T-cell (primary cell): ENCODE measurements around the gene PLCL1. TPM values are rescaled to one million over a fixed set of nuclear protein-coding genes. Genes with fewer than 3 reads are reported as not detected.
A peak's percentile ranks its signal among the peaks of the same experiment; 100 is the strongest.

Source experiments
- ATAC-seq, 4 experiments: fragments of 200-7000 bp in 3 of 4; fragments of 150-1000 bp in 1 of 4; cut with Tn5 transposase; replicated peaks in 1 of 4; 1 replicate in 3 of 4; 2 replicates in 1 of 4; pipeline ENCODE4 v1.10.0; 2021; ENCODE audit warnings: moderate library complexity in 3 of 4, mild to moderate bottlenecking in 2 of 4, moderate number of reproducible peaks in 1 of 4
- CTCF ChIA-PET, 2 donors: fragments of 300-600 bp; sonication (Branson Sonifier 250); formaldehyde crosslinking; loops; one replicate each; lab custom pipeline; 2022; ENCODE audit warnings: antibody characterized with exemption in 2 of 2; lab: Charles Lee
- POLR2A ChIA-PET, 2 donors: fragments of 300-600 bp; sonication (Branson Sonifier 250); formaldehyde crosslinking; loops; one replicate each; lab custom pipeline; 2022; ENCODE audit warnings: antibody characterized with exemption in 2 of 2; lab: Charles Lee
- DNase-seq, 35 experiments: peaks; one replicate each; pipeline versions ENCODE4 v3.0.0 to v3.0.0-alpha.2; 2013 to 2023
- H3K27ac ChIP-seq: one replicate; pipeline ENCODE4 v1.5.1; 2013; ENCODE audit warnings: low read length
- H3K27me3 ChIP-seq, 2 experiments: replicated peaks in 1 of 2; 1 replicate in 1 of 2; 2 replicates in 1 of 2; pipeline versions ENCODE4 v1.6.1 to v1.7.0; 2013; ENCODE audit warnings: low read length in 1 of 2, mixed read lengths in 1 of 2; ENCODE audit not compliant: control insufficient read depth in 2 of 2, insufficient read depth in 2 of 2; ENCODE audit errors: extremely low read depth in 1 of 2
- H3K36me3 ChIP-seq, 2 donors: 1 replicate in 1 of 2; 2 replicates in 1 of 2; pipeline versions ENCODE4 v1.6.1 to v1.7.0; 2013; ENCODE audit warnings: low read length in 1 of 2; ENCODE audit not compliant: control insufficient read depth in 2 of 2, insufficient read depth in 1 of 2; ENCODE audit errors: extremely low read depth in 1 of 2
- H3K4me1 ChIP-seq, 2 experiments: 1 replicate in 1 of 2; 2 replicates in 1 of 2; pipeline versions ENCODE4 v1.6.1 to v1.7.0; 2013; ENCODE audit warnings: low read length in 2 of 2, mixed read lengths in 1 of 2; ENCODE audit not compliant: insufficient read depth in 2 of 2, control insufficient read depth in 1 of 2; ENCODE audit errors: extremely low read depth in 1 of 2
- H3K4me3 ChIP-seq, 2 donors: 1 replicate in 1 of 2; 2 replicates in 1 of 2; pipeline versions ENCODE4 v1.5.1 to v1.7.0; 2013; ENCODE audit warnings: mild to moderate bottlenecking in 2 of 2, low read length in 1 of 2, moderate library complexity in 1 of 2; ENCODE audit not compliant: control insufficient read depth in 1 of 2; ENCODE audit errors: extremely low read depth in 1 of 2
- H3K9me3 ChIP-seq: 2 replicates; pipeline ENCODE4 v1.7.0; 2013
- H3K27ac Mint-ChIP-seq, 2 donors: one replicate each; pipeline ENCODE4 v1.8.0; 2020 to 2021; ENCODE audit warnings: mild to moderate bottlenecking in 2 of 2, mixed read lengths in 2 of 2
- H3K27me3 Mint-ChIP-seq, 2 donors: one replicate each; pipeline ENCODE4 v1.8.0; 2021 to 2022; ENCODE audit warnings: mixed read lengths in 2 of 2
- H3K36me3 Mint-ChIP-seq: one replicate; pipeline ENCODE4 v1.8.0; 2021; ENCODE audit warnings: mixed read lengths
- H3K4me1 Mint-ChIP-seq, 3 donors: one replicate each; pipeline ENCODE4 v1.8.0; 2020 to 2022; ENCODE audit warnings: mixed read lengths in 3 of 3, mild to moderate bottlenecking in 1 of 3
- H3K4me3 Mint-ChIP-seq, 3 donors: one replicate each; pipeline ENCODE4 v1.8.0; 2020 to 2022; ENCODE audit warnings: mild to moderate bottlenecking in 3 of 3, mixed read lengths in 3 of 3, moderate library complexity in 3 of 3
- H3K9me3 Mint-ChIP-seq, 3 donors: one replicate each; pipeline ENCODE4 v1.8.0; 2020 to 2022; ENCODE audit warnings: mixed read lengths in 3 of 3
- WGBS: methylation state at CpG from one replicate; pipeline ENCODE4 v1.1.5; 2013; ENCODE audit warnings: missing lambda C conversion rate; ENCODE audit not compliant: insufficient coverage; 5-methylcytosine and 5-hydroxymethylcytosine counted together
- total RNA-seq, 35 experiments: library from RNA in 6 of 35; stranded (reverse) in 6 of 35; fragments of 120-200 nt in 1 of 35; gene quantifications; one replicate each; pipeline versions ENCODE4 v1.2.1 to v1.2.4 and lab custom pipeline; 2013 to 2026

The PLCL1 gene
- total RNA-seq, 5 donors from 2014 or later (not counting 1 experiment from before 2014, with no cell fraction given): 15.3 to 24.7 (median 20.3) TPM

GRCh38 chr2:197924483-197924882, 120.1 kb downstream of the PLCL1 start:
- H3K27me3 ChIP-seq: no peaks in the 10 kb centered on the region
- no peaks in the 10 kb centered on the region for H3K4me1 ChIP-seq
- Mint-ChIP-seq H3K4me1 (peaks cover 19 to 44% (median 41%) of the 10 kb centered on the region in 3 donors), H3K4me3 (no peak overlapping the region), H3K27ac (no peak overlapping the region), H3K9me3 (peaks cover 0 to 2% (median 0%) of the 10 kb centered on the region in 3 donors), H3K36me3 (peaks cover 4% of the 10 kb centered on the region), H3K27me3 (no peaks in the 10 kb centered on the region)
- ATAC-seq (no peak), DNase-seq (no peak)
- no CpG with 5 or more reads among the region's 5 CpGs for WGBS
- no peaks in the 10 kb centered on the region for H3K9me3 ChIP-seq
- no peak overlapping the region for H3K27ac ChIP-seq
- ChIA-PET POLR2A (no interaction called here), CTCF (no interaction called here)
- no peak overlapping the region for H3K4me3 ChIP-seq
- no peaks in the 10 kb centered on the region for H3K36me3 ChIP-seq

DNA sequence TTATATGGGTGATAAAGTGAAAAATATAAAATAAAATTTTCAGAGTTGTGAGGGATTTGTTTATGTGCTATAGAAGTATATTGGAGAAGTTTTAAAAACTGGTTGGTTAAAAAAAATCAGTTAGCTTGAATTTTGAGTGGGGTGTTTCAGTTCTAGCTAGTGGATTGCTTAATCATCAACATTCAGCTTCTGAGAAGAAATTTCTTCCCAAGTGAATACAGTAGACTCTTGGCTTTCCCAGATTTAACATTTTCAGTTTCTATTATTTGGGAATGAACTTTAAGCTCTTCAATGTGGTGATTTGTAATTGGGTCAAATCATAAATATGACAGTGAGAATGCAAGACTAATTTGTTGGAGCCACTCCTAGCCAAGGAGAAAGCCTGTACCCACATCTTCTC, 120.8 kb downstream of the PLCL1 start:
- no peak for DNase-seq
- Histone ChIP-seq H3K9me3 (no peaks in the 10 kb centered on the region), H3K27ac (no peak overlapping the region), H3K27me3 (no peaks in the 10 kb centered on the region), H3K36me3 (no peaks in the 10 kb centered on the region), H3K4me1 (no peaks in the 10 kb centered on the region), H3K4me3 (no peak overlapping the region)
- ChIA-PET POLR2A (no interaction called here), CTCF (interaction anchor here in 1 of 2 donors (0.6 kb wide), 1 partner anchor 56 kb away, joined by 3 read pairs; no protein-coding TSS in a partner anchor)
- Mint-ChIP-seq H3K9me3 (no peaks in the 10 kb centered on the region), H3K4me3 (no peak overlapping the region), H3K36me3 (no peaks in the 10 kb centered on the region), H3K27me3 (no peaks in the 10 kb centered on the region), H3K27ac (no peak overlapping the region), H3K4me1 (peaks cover 15 to 41% (median 38%) of the 10 kb centered on the region in 3 donors)
- no peak for ATAC-seq

- H3K9me3 Mint-ChIP-seq: no peaks in the 10 kb centered on the region
- ChIA-PET POLR2A (no interaction called here), CTCF (no interaction called here)
- DNase-seq (no peak), ATAC-seq (no peak)
- H3K36me3 Mint-ChIP-seq: no peaks in the 10 kb centered on the region
- H3K4me1 Mint-ChIP-seq: peaks cover 15 to 45% (median 45%) of the 10 kb centered on the region in 3 donors
- no peak overlapping the region for H3K4me3 Mint-ChIP-seq
- no peaks in the 10 kb centered on the region for H3K27me3 Mint-ChIP-seq
- Histone ChIP-seq H3K27ac (no peak overlapping the region), H3K36me3 (no peaks in the 10 kb centered on the region), H3K27me3 (no peaks in the 10 kb centered on the region), H3K9me3 (no peaks in the 10 kb centered on the region), H3K4me1 (no peaks in the 10 kb centered on the region), H3K4me3 (no peak overlapping the region)
- H3K27ac Mint-ChIP-seq: no peak overlapping the region
Measured at GRCh38 chr2:197925976-197926375, 121.6 kb downstream of the PLCL1 start.

GRCh38 chr2:197926673-197927072, 122.3 kb downstream of the PLCL1 start:
- Mint-ChIP-seq H3K9me3 (no peaks in the 10 kb centered on the region), H3K36me3 (no peaks in the 10 kb centered on the region), H3K4me3 (no peak overlapping the region), H3K27me3 (no peaks in the 10 kb centered on the region), H3K4me1 (peaks cover 15 to 51% (median 48%) of the 10 kb centered on the region in 3 donors), H3K27ac (peak overlapping the region; percentile 4 to 12)
- 66% methylated on average over 3 of the region's 4 CpGs for WGBS
- Histone ChIP-seq H3K27ac (no peak overlapping the region), H3K4me1 (no peaks in the 10 kb centered on the region), H3K27me3 (no peaks in the 10 kb centered on the region), H3K9me3 (no peaks in the 10 kb centered on the region), H3K4me3 (no peak overlapping the region), H3K36me3 (no peaks in the 10 kb centered on the region)
- ChIA-PET CTCF (no interaction called here), POLR2A (interaction anchor here in 1 of 2 donors (0.6 kb wide), 1 partner anchor 18 kb away, joined by 3 read pairs; no protein-coding TSS in a partner anchor)
- ATAC-seq (no peak), DNase-seq (no peak)

DNA sequence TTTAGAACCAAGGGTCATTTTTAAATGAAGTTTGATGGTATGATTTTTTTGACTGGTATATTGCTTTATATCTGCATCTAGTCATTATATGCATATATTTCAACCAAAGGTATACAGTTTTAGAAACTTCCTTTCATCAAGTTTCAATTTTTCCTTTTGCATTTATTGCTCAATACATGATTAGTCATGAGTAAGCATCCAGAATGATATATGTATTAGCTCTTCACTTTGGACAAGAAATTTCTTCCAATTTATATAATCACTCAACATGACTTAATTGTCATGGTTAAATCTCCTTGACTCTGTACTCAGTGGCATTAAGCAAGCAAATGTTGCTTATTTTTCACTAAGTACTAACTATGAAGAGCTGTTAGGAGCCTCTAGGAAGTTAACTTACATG, 123.6 kb downstream of the PLCL1 start:
- POLR2A ChIA-PET: no interaction called here
- Mint-ChIP-seq H3K4me1 (peaks cover 15 to 58% (median 57%) of the 10 kb centered on the region in 3 donors), H3K27me3 (no peaks in the 10 kb centered on the region)

GRCh38 chr2:197929008-197929885, 124.9 kb downstream of the PLCL1 start:
- ATAC-seq (no peak), DNase-seq (no peak)
- H3K4me1 ChIP-seq: peaks cover 0 to 3% of the 10 kb centered on the region in 2 experiments
- no peaks in the 10 kb centered on the region for H3K36me3 ChIP-seq
- peaks cover 26 to 67% (median 65%) of the 10 kb centered on the region in 3 donors for H3K4me1 Mint-ChIP-seq
- H3K27ac ChIP-seq: no peak overlapping the region
- no peaks in the 10 kb centered on the region for H3K9me3 ChIP-seq
- H3K27me3 ChIP-seq: no peaks in the 10 kb centered on the region
- H3K4me3 Mint-ChIP-seq: no peak overlapping the region
- no peak overlapping the region for H3K27ac Mint-ChIP-seq
- WGBS: no CpG with 5 or more reads among the region's 5 CpGs
- POLR2A ChIA-PET: no interaction called here
- no peaks in the 10 kb centered on the region for H3K36me3 Mint-ChIP-seq
- no peaks in the 10 kb centered on the region for H3K9me3 Mint-ChIP-seq
- CTCF ChIA-PET: no interaction called here
- no peak overlapping the region for H3K4me3 ChIP-seq
- H3K27me3 Mint-ChIP-seq: no peaks in the 10 kb centered on the region

More for the DNA sequence above, 123.6 kb downstream of the PLCL1 start:
- no peaks in the 10 kb centered on the region for H3K9me3 ChIP-seq
- H3K27ac ChIP-seq: no peak overlapping the region
- no peaks in the 10 kb centered on the region for H3K36me3 ChIP-seq
- no peak overlapping the region for H3K4me3 Mint-ChIP-seq
- H3K27me3 ChIP-seq: no peaks in the 10 kb centered on the region
- H3K27ac Mint-ChIP-seq: no peak overlapping the region
- H3K36me3 Mint-ChIP-seq: no peaks in the 10 kb centered on the region
- no peak overlapping the region for H3K4me3 ChIP-seq
- CTCF ChIA-PET: interaction anchor here in 1 of 2 donors (0.6 kb wide), 1 partner anchor 370 kb away, joined by 5 read pairs; no protein-coding TSS in a partner anchor
- no peaks in the 10 kb centered on the region for H3K4me1 ChIP-seq
- H3K9me3 Mint-ChIP-seq: no peaks in the 10 kb centered on the region
- DNase-seq (no peak), ATAC-seq (no peak)
